Lower lobe of right lung (tissue), 2 donors: ENCODE results near the gene WNT8B. TPM values are rescaled to one million over a fixed set of nuclear protein-coding genes. Genes with fewer than 3 reads are reported as not detected.

ENCODE experiments used
- ATAC-seq, 2 donors: fragments of 200-7000 bp; cut with Tn5 transposase; one replicate each; pipeline ENCODE4 v1.9.1; 2020 to 2022; ENCODE audit warnings: mild to moderate bottlenecking in 2 of 2, moderate library complexity in 2 of 2
- DNase-seq: peaks from one replicate; pipeline ENCODE4 v3.0.0-alpha.2; 2020
- H3K27ac ChIP-seq: fragments of 200-600 bp; one replicate; pipeline ENCODE4 v1.8.0; 2022
- H3K27me3 ChIP-seq: fragments of 200-600 bp; one replicate; pipeline ENCODE4 v1.8.0; 2022; ENCODE audit warnings: low read depth
- H3K36me3 ChIP-seq: fragments of 200-600 bp; one replicate; pipeline ENCODE4 v1.8.0; 2022; ENCODE audit warnings: mild to moderate bottlenecking
- H3K4me1 ChIP-seq: fragments of 200-600 bp; one replicate; pipeline ENCODE4 v1.8.0; 2022
- H3K4me3 ChIP-seq: fragments of 200-600 bp; one replicate; pipeline ENCODE4 v1.8.0; 2022; ENCODE audit warnings: mild to moderate bottlenecking
- H3K9me3 ChIP-seq: fragments of 200-600 bp; one replicate; pipeline ENCODE4 v1.8.0; 2022
- intact Hi-C: fragments of 100-400 bp; cut with DNase I; formaldehyde crosslinking; loops from one replicate; pipeline ENCODE4 v1.11.0; 2022
- total RNA-seq: library from RNA; stranded (reverse); fragmentation: NEBNext Ultra II Directional; extraction: Animal tissue kit (Norgen Biotek cat#: 25700); gene quantifications from one replicate; pipeline ENCODE4 v1.2.1, GENCODE V29; 2021
- TF ChIP-seq, protein P1 (sequence below): fragments of 200-600 bp; IDR thresholded peaks from one replicate; pipeline ENCODE4 v1.8.0; 2022; ENCODE audit warnings: antibody characterized with exemption, mild to moderate bottlenecking
- donor health status: DM: no; HTN: yes; CAD: no; lungs with severe emphysema.

The WNT8B gene
- total RNA-seq, 1 donor from 2014 or later = 0.18 TPM

DNA sequence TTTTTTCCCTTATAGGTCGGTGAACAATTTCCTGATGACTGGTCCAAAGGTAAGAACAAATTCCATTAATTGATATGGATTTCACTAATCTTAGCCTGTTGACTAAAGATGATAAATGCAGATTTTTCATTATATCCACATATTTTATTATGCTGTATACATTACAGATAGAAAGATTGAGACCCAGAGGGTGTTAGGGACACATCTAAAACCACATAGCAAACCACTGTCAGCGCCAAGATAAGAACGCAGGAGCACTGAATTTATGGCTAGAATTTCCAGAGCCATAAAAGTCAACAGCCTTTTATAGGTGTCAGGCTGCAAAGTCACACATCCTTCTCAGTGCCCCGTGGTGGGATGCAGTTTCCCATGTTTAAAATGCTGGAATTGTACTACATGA is 16.2 kb downstream of the WNT8B start:
- ATAC-seq = no peak
- no peak for DNase-seq
- intact Hi-C loops = no loop called here
- Histone ChIP-seq H3K4me1 (peaks cover 16% of the 10 kb centered on the region), H3K4me3 (no peak overlapping the region), H3K27ac (no peak overlapping the region), H3K27me3 (peaks cover 34% of the 10 kb centered on the region), H3K9me3 (no peaks in the 10 kb centered on the region), H3K36me3 (no peaks in the 10 kb centered on the region)
- TF ChIP-seq, protein P1, sequence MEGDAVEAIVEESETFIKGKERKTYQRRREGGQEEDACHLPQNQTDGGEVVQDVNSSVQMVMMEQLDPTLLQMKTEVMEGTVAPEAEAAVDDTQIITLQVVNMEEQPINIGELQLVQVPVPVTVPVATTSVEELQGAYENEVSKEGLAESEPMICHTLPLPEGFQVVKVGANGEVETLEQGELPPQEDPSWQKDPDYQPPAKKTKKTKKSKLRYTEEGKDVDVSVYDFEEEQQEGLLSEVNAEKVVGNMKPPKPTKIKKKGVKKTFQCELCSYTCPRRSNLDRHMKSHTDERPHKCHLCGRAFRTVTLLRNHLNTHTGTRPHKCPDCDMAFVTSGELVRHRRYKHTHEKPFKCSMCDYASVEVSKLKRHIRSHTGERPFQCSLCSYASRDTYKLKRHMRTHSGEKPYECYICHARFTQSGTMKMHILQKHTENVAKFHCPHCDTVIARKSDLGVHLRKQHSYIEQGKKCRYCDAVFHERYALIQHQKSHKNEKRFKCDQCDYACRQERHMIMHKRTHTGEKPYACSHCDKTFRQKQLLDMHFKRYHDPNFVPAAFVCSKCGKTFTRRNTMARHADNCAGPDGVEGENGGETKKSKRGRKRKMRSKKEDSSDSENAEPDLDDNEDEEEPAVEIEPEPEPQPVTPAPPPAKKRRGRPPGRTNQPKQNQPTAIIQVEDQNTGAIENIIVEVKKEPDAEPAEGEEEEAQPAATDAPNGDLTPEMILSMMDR = no peak

DNA sequence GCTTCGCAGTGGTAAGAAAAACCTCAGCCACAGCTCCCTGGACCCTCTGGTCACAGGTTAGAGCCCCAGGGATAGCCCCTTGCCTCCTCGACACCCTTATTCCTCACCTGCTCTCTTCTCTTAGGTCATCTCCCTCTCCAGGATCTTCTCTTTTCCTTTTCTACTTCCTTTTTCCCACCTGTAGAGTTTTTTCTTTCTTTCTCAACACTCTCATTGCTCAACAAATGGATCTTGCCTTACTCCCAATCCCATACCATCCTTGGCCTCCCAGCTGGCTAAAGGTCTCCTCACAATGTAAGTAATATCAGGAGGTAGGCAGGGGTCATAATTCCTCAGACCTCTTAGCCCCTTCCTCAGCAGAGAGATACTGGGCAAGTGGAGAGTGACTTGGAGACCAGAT is 17.2 kb downstream of the WNT8B start:
- peaks cover 34% of the 10 kb centered on the region for H3K27me3 ChIP-seq

DNA sequence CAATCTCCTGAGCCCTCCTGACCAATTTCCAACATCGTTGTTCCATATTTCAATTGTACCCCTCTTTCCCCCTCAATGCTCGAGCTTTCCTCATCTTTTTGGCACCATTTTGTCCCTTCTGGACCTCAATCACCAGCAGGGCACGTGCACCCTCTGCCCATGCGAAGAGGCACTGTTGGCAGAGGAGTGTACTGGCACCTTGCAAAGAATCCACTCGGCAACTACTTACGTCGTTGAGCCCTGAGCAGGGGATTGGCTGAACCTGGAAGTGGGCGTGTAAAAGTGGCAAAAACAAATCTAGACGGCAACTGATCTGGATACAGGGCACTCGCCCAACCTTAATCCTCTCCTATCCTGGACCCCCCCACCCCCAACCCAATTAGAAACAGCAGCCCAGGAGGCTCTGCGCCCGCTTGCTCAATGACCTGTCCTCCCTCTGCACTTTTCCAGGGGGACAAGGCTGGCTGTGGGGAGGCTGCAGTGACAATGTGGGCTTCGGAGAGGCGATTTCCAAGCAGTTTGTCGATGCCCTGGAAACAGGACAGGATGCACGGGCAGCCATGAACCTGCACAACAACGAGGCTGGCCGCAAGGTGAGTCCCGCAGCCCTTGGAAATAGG is 18.8 kb downstream of the WNT8B start:
- H3K36me3 ChIP-seq = no peaks in the 10 kb centered on the region
- peak overlapping the region; percentile 58 for H3K4me3 ChIP-seq
- TF ChIP-seq, protein P1 = no peak
- H3K27me3 ChIP-seq = peaks cover 34% of the 10 kb centered on the region
- DNase-seq (peak; percentile 84), ATAC-seq (peak; percentile 96 to 98)
- H3K4me1 ChIP-seq = peaks cover 16% of the 10 kb centered on the region
- H3K9me3 ChIP-seq = no peaks in the 10 kb centered on the region
- no peak overlapping the region for H3K27ac ChIP-seq
- intact Hi-C loops = no loop called here

More for the DNA sequence above, 17.2 kb downstream of the WNT8B start:
- H3K4me1 ChIP-seq = peaks cover 16% of the 10 kb centered on the region
- TF ChIP-seq, protein P1 = no peak
- H3K36me3 ChIP-seq = no peaks in the 10 kb centered on the region
- no peak for ATAC-seq
- H3K9me3 ChIP-seq = no peaks in the 10 kb centered on the region
- no peak overlapping the region for H3K27ac ChIP-seq
- intact Hi-C loops = no loop called here
- H3K4me3 ChIP-seq = no peak overlapping the region
- no peak for DNase-seq

DNA sequence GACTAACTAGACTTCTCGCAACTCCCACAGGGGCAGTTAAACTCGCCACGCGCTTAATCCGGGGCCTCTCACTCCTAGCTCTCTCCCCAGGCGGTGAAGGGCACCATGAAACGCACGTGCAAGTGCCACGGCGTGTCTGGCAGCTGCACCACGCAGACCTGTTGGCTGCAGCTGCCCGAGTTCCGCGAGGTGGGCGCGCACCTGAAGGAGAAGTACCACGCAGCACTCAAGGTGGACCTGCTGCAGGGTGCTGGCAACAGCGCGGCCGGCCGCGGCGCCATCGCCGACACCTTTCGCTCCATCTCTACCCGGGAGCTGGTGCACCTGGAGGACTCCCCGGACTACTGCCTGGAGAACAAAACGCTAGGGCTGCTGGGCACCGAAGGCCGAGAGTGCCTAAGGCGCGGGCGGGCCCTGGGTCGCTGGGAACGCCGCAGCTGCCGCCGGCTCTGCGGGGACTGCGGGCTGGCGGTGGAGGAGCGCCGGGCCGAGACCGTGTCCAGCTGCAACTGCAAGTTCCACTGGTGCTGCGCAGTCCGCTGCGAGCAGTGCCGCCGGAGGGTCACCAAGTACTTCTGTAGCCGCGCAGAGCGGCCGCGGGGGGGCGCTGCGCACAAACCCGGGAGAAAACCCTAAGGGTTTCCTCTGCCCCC is 19.5 kb downstream of the WNT8B start:
- DNase-seq = peak; percentile 84
- H3K27me3 ChIP-seq = peaks cover 34% of the 10 kb centered on the region
- peaks cover 5% of the 10 kb centered on the region for H3K36me3 ChIP-seq
- H3K9me3 ChIP-seq = no peaks in the 10 kb centered on the region
- H3K4me3 ChIP-seq = peak overlapping the region; percentile 58
- no peak overlapping the region for H3K27ac ChIP-seq
- H3K4me1 ChIP-seq = peaks cover 16% of the 10 kb centered on the region
- intact Hi-C loops = no loop called here
- peak; percentile 93 to 94 for ATAC-seq
- TF ChIP-seq, protein P1 = peak; percentile 83

DNA sequence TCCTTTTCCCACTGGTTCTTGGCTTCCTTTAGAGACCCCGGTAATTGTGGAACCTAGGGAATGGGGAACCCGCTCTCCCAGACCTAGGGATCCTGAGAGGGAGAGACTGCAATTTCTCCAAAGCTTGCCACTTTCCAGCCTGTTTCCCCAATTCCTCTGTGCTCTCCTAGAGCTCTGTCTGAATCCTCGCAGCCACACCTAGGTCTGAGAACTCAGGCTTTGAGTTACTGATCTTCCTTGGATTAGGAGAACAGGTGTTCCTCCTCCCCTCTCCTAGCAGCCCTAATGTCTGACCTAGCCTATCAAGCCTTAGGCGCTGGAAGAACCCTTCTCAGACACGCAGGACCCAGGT is 20.0 kb downstream of the WNT8B start:
- no peak for DNase-seq
- H3K9me3 ChIP-seq = no peaks in the 10 kb centered on the region
- ATAC-seq = no peak
- TF ChIP-seq, protein P1 = no peak
- peaks cover 16% of the 10 kb centered on the region for H3K4me1 ChIP-seq
- intact Hi-C loops = no loop called here
- H3K27ac ChIP-seq = no peak overlapping the region
- peaks cover 10% of the 10 kb centered on the region for H3K36me3 ChIP-seq
- peak overlapping the region; percentile 58 for H3K4me3 ChIP-seq
- peaks cover 34% of the 10 kb centered on the region for H3K27me3 ChIP-seq
